ENCODE results near the gene CABLES1.
"Not testable (repeated sequence)": the region's sequence is repeated elsewhere in the genome, so short reads cannot be mapped to it uniquely, and the experiment has no call there.

The CABLES1 gene

GRCh38 chr18:23134780-23135549 lies at the start of gene CABLES1:
CABLES1 (plus strand) TSS chr18:23135485; CDS start chr18:23135763, 278 bp downstream.
- DNase-seq (ENCODE audit: low spot score): peak; percentile 47

GRCh38 chr18:23087352-23087751 lies 47.9 kb upstream of the CABLES1 start:
- no peak for DNase-seq (ENCODE audit: low spot score)

GRCh38 chr18:23088310-23088709 lies 47.0 kb upstream of the CABLES1 start:
- DNase-seq (ENCODE audit: low spot score): no peak

GRCh38 chr18:23091017-23091993 lies 44.0 kb upstream of the CABLES1 start:
- DNase-seq (ENCODE audit: low spot score): not testable (repeated sequence)

- no peak for DNase-seq (ENCODE audit: low spot score)
Measured at GRCh38 chr18:23092121-23092520, 43.2 kb upstream of the CABLES1 start.

GRCh38 chr18:23093130-23093529 lies 42.2 kb upstream of the CABLES1 start:
- DNase-seq (ENCODE audit: low spot score): not testable (repeated sequence)

GRCh38 chr18:23093772-23094171 lies 41.5 kb upstream of the CABLES1 start:
- DNase-seq (ENCODE audit: low spot score): no peak

- DNase-seq (ENCODE audit: low spot score): no peak
Measured at GRCh38 chr18:23094411-23095190, 40.7 kb upstream of the CABLES1 start.

GRCh38 chr18:23095463-23095862 lies 39.8 kb upstream of the CABLES1 start:
- no peak for DNase-seq (ENCODE audit: low spot score)

GRCh38 chr18:23097016-23097415 lies 38.3 kb upstream of the CABLES1 start:
- not testable (repeated sequence) for DNase-seq (ENCODE audit: low spot score)

- DNase-seq (ENCODE audit: low spot score): no peak
Measured at GRCh38 chr18:23099621-23100020, 35.7 kb upstream of the CABLES1 start.

- no peak for DNase-seq (ENCODE audit: low spot score)
Measured at GRCh38 chr18:23101861-23102432, 33.3 kb upstream of the CABLES1 start.

GRCh38 chr18:23102493-23103261 lies 32.6 kb upstream of the CABLES1 start:
- no peak for DNase-seq (ENCODE audit: low spot score)

GRCh38 chr18:23103449-23103848 lies 31.8 kb upstream of the CABLES1 start:
- no peak for DNase-seq (ENCODE audit: low spot score)

- no peak for DNase-seq (ENCODE audit: low spot score)
Measured at GRCh38 chr18:23105030-23105429, 30.3 kb upstream of the CABLES1 start.

GRCh38 chr18:23105581-23106219 lies 29.6 kb upstream of the CABLES1 start:
- DNase-seq (ENCODE audit: low spot score): no peak

GRCh38 chr18:23106575-23106974 lies 28.7 kb upstream of the CABLES1 start:
- peak; percentile 87 for DNase-seq (ENCODE audit: low spot score)

- DNase-seq (ENCODE audit: low spot score): no peak
Measured at GRCh38 chr18:23107718-23108117, 27.6 kb upstream of the CABLES1 start.

GRCh38 chr18:23108496-23108895 lies 26.8 kb upstream of the CABLES1 start:
- DNase-seq (ENCODE audit: low spot score): no peak

- not testable (repeated sequence) for DNase-seq (ENCODE audit: low spot score)
Measured at GRCh38 chr18:23109163-23109562, 26.1 kb upstream of the CABLES1 start.

Data from AG08395 (cell line).